Skeletal muscle cell (primary cell): Measurements from ENCODE around the gene TRMT13.
A peak's percentile ranks its signal among the peaks of the same experiment; 100 is the strongest.
"Not testable (repeated sequence)": the region's sequence is repeated elsewhere in the genome, so short reads cannot be mapped to it uniquely, and the experiment has no call there.

Source experiments
- DNase-seq: peaks from one replicate; pipeline ENCODE4 v3.0.0-alpha.2; 2010; ENCODE audit warnings: low read depth
- H3K4me3 ChIP-seq: 2 replicates; pipeline ENCODE4 v1.5.1; 2011; ENCODE audit warnings: low read depth, mild to moderate bottlenecking, control low read depth, low read length, moderate library complexity

Gene TRMT13

GRCh38 chr1:100151679-100152078 lies 18.7 kb downstream of the TRMT13 start:
- no peak overlapping the region for H3K4me3 ChIP-seq
- no peak for DNase-seq

GRCh38 chr1:100152271-100152670 lies 19.3 kb downstream of the TRMT13 start:
- no peak overlapping the region for H3K4me3 ChIP-seq
- no peak for DNase-seq

- no peak for DNase-seq
- H3K4me3 ChIP-seq: no peak overlapping the region
These were observed 29.9 kb downstream of the TRMT13 start for GRCh38 chr1:100162881-100163280.

GRCh38 chr1:100164216-100164615 lies 31.3 kb downstream of the TRMT13 start:
- no peak overlapping the region for H3K4me3 ChIP-seq
- DNase-seq: peak; percentile 93

GRCh38 chr1:100164702-100165101 lies 31.7 kb downstream of the TRMT13 start:
- H3K4me3 ChIP-seq: no peak overlapping the region
- DNase-seq: no peak

GRCh38 chr1:100168051-100168450 lies 35.1 kb downstream of the TRMT13 start:
- no peak overlapping the region for H3K4me3 ChIP-seq
- DNase-seq: no peak

- no peak overlapping the region for H3K4me3 ChIP-seq
- no peak for DNase-seq
These were observed 44.5 kb downstream of the TRMT13 start for GRCh38 chr1:100177295-100178041.

GRCh38 chr1:100178091-100178490 lies 45.1 kb downstream of the TRMT13 start, which contains the start of gene LRRC39:
Gene LRRC39 (minus strand): TSS chr1:100178256. CDS start chr1:100168516, 9,740 bp downstream.
- DNase-seq: no peak
- H3K4me3 ChIP-seq: no peak within 1 kb of the TSS

- no peak for DNase-seq
- H3K4me3 ChIP-seq: no peak overlapping the region
These were observed 50.4 kb downstream of the TRMT13 start for GRCh38 chr1:100183370-100183769.

GRCh38 chr1:100184536-100184935 lies 51.6 kb downstream of the TRMT13 start:
- no peak for DNase-seq
- no peak overlapping the region for H3K4me3 ChIP-seq

GRCh38 chr1:100187912-100188311 lies 54.9 kb downstream of the TRMT13 start:
- peak; percentile 26 for DNase-seq

GRCh38 chr1:100188617-100189016 lies 55.7 kb downstream of the TRMT13 start:
- H3K4me3 ChIP-seq: no peak overlapping the region
- peak; percentile 73 for DNase-seq

More at GRCh38 chr1:100187912-100188311, 54.9 kb downstream of the TRMT13 start:
- no peak overlapping the region for H3K4me3 ChIP-seq

- H3K4me3 ChIP-seq: no peak overlapping the region
These were observed 65.6 kb downstream of the TRMT13 start for GRCh38 chr1:100198596-100198995.

GRCh38 chr1:100200060-100200459 lies 67.1 kb downstream of the TRMT13 start:
- H3K4me3 ChIP-seq, DNase-seq: not testable (repeated sequence)

More at GRCh38 chr1:100198596-100198995, 65.6 kb downstream of the TRMT13 start:
- no peak for DNase-seq
